Mesendoderm (in vitro differentiated cells): ENCODE results near the gene MCM10.
"Not testable (repeated sequence)": the region's sequence is repeated elsewhere in the genome, so short reads cannot be mapped to it uniquely, and the experiment has no call there.

ENCODE experiments used
- DNase-seq: peaks from one replicate; pipeline ENCODE4 v3.0.0; 2013
- H2AK5ac ChIP-seq: 2 replicates; pipeline ENCODE4 v1.6.1; 2013; ENCODE audit warnings: low read length, inconsistent platforms
- H2BK120ac ChIP-seq: 2 replicates; pipeline ENCODE4 v1.6.1; 2013; ENCODE audit warnings: low read depth, mild to moderate bottlenecking, low read length, moderate library complexity, mixed read lengths
- H2BK15ac ChIP-seq: replicated peaks from 2 replicates; pipeline ENCODE4 v1.6.1; 2013; ENCODE audit warnings: low read depth, mild to moderate bottlenecking, moderate library complexity
- H2BK5ac ChIP-seq: 2 replicates; pipeline ENCODE4 v1.6.1; 2013; ENCODE audit warnings: low read length, inconsistent platforms
- H3K18ac ChIP-seq: 2 replicates; pipeline ENCODE4 v1.6.1; 2013; ENCODE audit warnings: mild to moderate bottlenecking, low read length, mixed read lengths
- H3K23ac ChIP-seq: one replicate; pipeline ENCODE4 v1.6.1; 2013; ENCODE audit warnings: low read length
- H3K27ac ChIP-seq: 2 replicates; pipeline ENCODE4 v1.5.1; 2013; ENCODE audit warnings: low read depth, mild to moderate bottlenecking, inconsistent platforms, low read length, moderate library complexity
- H3K27me3 ChIP-seq: 2 replicates; pipeline ENCODE4 v1.6.1; 2013; ENCODE audit warnings: low read length, control low read depth, mild to moderate bottlenecking, inconsistent platforms; ENCODE audit not compliant: insufficient read depth, poor library complexity
- H3K36me3 ChIP-seq: 2 replicates; pipeline ENCODE4 v1.6.1; 2013; ENCODE audit warnings: low read length, inconsistent platforms; ENCODE audit not compliant: control insufficient read depth, insufficient read depth
- H3K4ac ChIP-seq: one replicate; pipeline ENCODE4 v1.6.1; 2013; ENCODE audit warnings: low read depth, mild to moderate bottlenecking, low read length, moderate library complexity
- H3K4me1 ChIP-seq: 2 replicates; pipeline ENCODE4 v1.6.1; 2013; ENCODE audit warnings: low read depth, low read length, inconsistent platforms; ENCODE audit not compliant: control insufficient read depth
- H3K4me2 ChIP-seq: 2 replicates; pipeline ENCODE4 v1.6.1; 2013; ENCODE audit warnings: low read length
- H3K4me3 ChIP-seq: 2 replicates; pipeline ENCODE4 v1.5.1; 2013; ENCODE audit warnings: mild to moderate bottlenecking, low read length
- H3K56ac ChIP-seq: one replicate; pipeline ENCODE4 v1.6.1; 2013; ENCODE audit warnings: low read length
- H3K79me1 ChIP-seq: 2 replicates; pipeline ENCODE4 v1.6.1; 2013; ENCODE audit warnings: low read length, inconsistent platforms
- H3K79me2 ChIP-seq: 2 replicates; pipeline ENCODE4 v1.6.1; 2013; ENCODE audit warnings: mild to moderate bottlenecking, low read length; ENCODE audit not compliant: control insufficient read depth, insufficient read depth
- H3K9ac ChIP-seq: 2 replicates; pipeline ENCODE4 v1.6.1; 2013; ENCODE audit warnings: low read length, inconsistent platforms
- H4K5ac ChIP-seq: one replicate; pipeline ENCODE4 v1.6.1; 2013; ENCODE audit warnings: low read length
- H4K8ac ChIP-seq: one replicate; pipeline ENCODE4 v1.6.1; 2013; ENCODE audit warnings: low read depth, mild to moderate bottlenecking, control low read depth, low read length, moderate library complexity
- WGBS: extraction: QIAGEN DNeasy Blood & Tissue Kit; methylation state at CpG from one replicate; pipeline ENCODE4 v1.1.7; 2013; ENCODE audit warnings: low lambda C conversion rate, missing lambda C conversion rate; ENCODE audit not compliant: insufficient coverage; ENCODE audit errors: extremely low coverage; 5-methylcytosine and 5-hydroxymethylcytosine counted together

MCM10 gene

GRCh38 chr10:13143766-13144165 lies 17.6 kb upstream of the MCM10 start:
- no peak for DNase-seq
- WGBS: no CpG with 5 or more reads among the region's 1 CpG
- H3K27ac ChIP-seq: no peak overlapping the region

GRCh38 chr10:13144814-13145213 lies 16.5 kb upstream of the MCM10 start:
- WGBS: no CpG with 5 or more reads among the region's 3 CpGs
- H2AK5ac ChIP-seq: no peak overlapping the region
- no peak overlapping the region for H3K27ac ChIP-seq
- H3K4me2 ChIP-seq: no peak overlapping the region
- no peak overlapping the region for H2BK15ac ChIP-seq
- H3K36me3 ChIP-seq: no peaks in the 10 kb centered on the region
- no peaks in the 10 kb centered on the region for H3K4me1 ChIP-seq
- no peaks in the 10 kb centered on the region for H3K79me2 ChIP-seq
- no peak overlapping the region for H3K56ac ChIP-seq
- no peak overlapping the region for H2BK120ac ChIP-seq
- H4K8ac ChIP-seq: no peak overlapping the region
- H3K27me3 ChIP-seq: no peaks in the 10 kb centered on the region
- H4K5ac ChIP-seq: no peak overlapping the region
- no peaks in the 10 kb centered on the region for H3K79me1 ChIP-seq
- no peak overlapping the region for H3K18ac ChIP-seq
- H3K23ac ChIP-seq: no peak overlapping the region
- no peak overlapping the region for H2BK5ac ChIP-seq
- no peak overlapping the region for H3K4me3 ChIP-seq
- no peak overlapping the region for H3K9ac ChIP-seq
- H3K4ac ChIP-seq: no peak overlapping the region
- DNase-seq: no peak

More at GRCh38 chr10:13143766-13144165, 17.6 kb upstream of the MCM10 start:
- Histone ChIP-seq H3K27me3 (no peaks in the 10 kb centered on the region), H2BK120ac (no peak overlapping the region), H3K79me2 (no peaks in the 10 kb centered on the region), H4K8ac (no peak overlapping the region), H3K4ac (no peak overlapping the region), H3K9ac (no peak overlapping the region), H2BK5ac (no peak overlapping the region), H3K36me3 (no peaks in the 10 kb centered on the region), H3K4me1 (no peaks in the 10 kb centered on the region), H3K4me2 (no peak overlapping the region), H3K18ac (no peak overlapping the region), H3K23ac (no peak overlapping the region), H3K56ac (no peak overlapping the region), H2BK15ac (no peak overlapping the region), H4K5ac (no peak overlapping the region), H3K4me3 (no peak overlapping the region), H2AK5ac (no peak overlapping the region), H3K79me1 (no peaks in the 10 kb centered on the region)

DNA sequence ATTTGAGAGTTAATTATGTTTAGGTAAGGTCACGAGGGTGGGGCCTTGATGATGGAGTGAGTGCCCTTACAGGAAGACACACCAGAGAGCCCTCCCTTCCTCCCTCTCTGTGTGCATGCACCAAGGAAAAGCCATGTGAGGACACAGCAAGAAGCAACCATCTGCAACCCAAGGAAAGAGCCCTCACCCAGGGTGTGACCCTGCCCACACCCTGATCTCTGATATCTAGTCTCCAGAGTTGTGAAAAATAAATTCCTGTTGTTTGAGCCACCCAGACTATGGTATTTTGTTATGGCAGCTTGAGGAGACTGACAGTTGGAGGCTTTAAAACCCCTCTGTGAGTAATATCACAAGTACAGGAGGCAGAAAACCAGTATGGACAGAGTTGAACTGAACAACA lies 15.0 kb upstream of the MCM10 start:
- DNase-seq: no peak
- Histone ChIP-seq H3K4me1 (no peaks in the 10 kb centered on the region), H4K5ac (no peak overlapping the region)

DNA sequence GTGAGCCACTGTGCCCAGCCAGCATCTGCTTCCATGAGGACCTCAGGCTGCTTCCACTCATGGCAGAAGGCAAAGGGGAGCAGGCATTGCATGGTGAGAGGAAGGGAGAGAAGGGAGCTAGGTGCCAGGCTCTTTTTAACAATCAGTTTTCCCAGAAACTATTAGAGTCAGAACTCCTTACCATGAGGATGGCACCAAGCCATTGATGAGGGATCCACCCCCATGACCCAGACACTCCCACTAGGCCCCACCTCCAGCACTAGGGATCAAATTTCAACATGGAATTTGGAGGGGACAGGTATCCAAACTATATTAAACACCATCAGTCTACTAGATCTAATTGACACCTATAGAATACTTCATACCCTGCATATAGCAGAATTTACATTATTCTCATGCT lies 14.2 kb upstream of the MCM10 start:
- Histone ChIP-seq H3K9ac (no peak overlapping the region), H3K27ac (no peak overlapping the region), H2AK5ac (no peak overlapping the region), H3K18ac (no peak overlapping the region), H3K79me1 (no peaks in the 10 kb centered on the region), H3K36me3 (no peaks in the 10 kb centered on the region), H3K23ac (no peak overlapping the region), H3K56ac (no peak overlapping the region), H3K4me2 (no peak overlapping the region), H2BK120ac (no peak overlapping the region), H3K4me1 (no peaks in the 10 kb centered on the region), H3K4me3 (no peak overlapping the region), H2BK5ac (no peak overlapping the region), H4K5ac (no peak overlapping the region), H3K27me3 (no peaks in the 10 kb centered on the region), H3K4ac (no peak overlapping the region), H2BK15ac (no peak overlapping the region), H3K79me2 (no peaks in the 10 kb centered on the region), H4K8ac (no peak overlapping the region)
- no peak for DNase-seq

More for the DNA sequence above, 15.0 kb upstream of the MCM10 start:
- H3K79me1 ChIP-seq: no peaks in the 10 kb centered on the region
- H3K18ac ChIP-seq: no peak overlapping the region
- no peak overlapping the region for H3K4ac ChIP-seq
- no peak overlapping the region for H2BK5ac ChIP-seq
- H3K36me3 ChIP-seq: no peaks in the 10 kb centered on the region
- H2AK5ac ChIP-seq: no peak overlapping the region
- no peak overlapping the region for H2BK15ac ChIP-seq
- H3K23ac ChIP-seq: no peak overlapping the region
- no peak overlapping the region for H3K4me3 ChIP-seq
- no peak overlapping the region for H3K9ac ChIP-seq
- H3K27me3 ChIP-seq: no peaks in the 10 kb centered on the region
- no peak overlapping the region for H3K27ac ChIP-seq
- no CpG with 5 or more reads among the region's 1 CpG for WGBS
- H4K8ac ChIP-seq: no peak overlapping the region
- H3K56ac ChIP-seq: no peak overlapping the region
- H2BK120ac ChIP-seq: no peak overlapping the region
- H3K79me2 ChIP-seq: no peaks in the 10 kb centered on the region
- no peak overlapping the region for H3K4me2 ChIP-seq

DNA sequence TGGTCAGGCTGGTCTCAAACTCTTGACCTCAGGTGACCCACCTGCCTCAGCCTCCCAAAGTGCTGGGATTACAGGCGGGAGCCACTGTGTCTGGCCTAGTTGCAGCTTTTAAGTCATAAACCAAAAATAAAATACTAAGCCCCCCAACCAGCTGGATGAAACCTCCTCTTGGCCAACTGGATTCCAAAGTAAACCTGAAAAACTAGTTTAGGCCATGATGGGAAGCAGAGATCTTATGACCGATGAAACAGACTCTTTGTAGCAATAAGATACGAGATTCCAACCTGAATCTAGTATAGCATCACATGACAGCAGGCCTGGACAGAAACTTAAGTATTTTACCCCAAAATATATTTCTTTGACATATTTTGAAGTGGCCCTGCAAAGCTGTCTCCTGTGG lies 9.1 kb upstream of the MCM10 start:
- Histone ChIP-seq H4K8ac (no peak overlapping the region), H2BK5ac (no peak overlapping the region), H3K27me3 (no peaks in the 10 kb centered on the region), H4K5ac (no peak overlapping the region), H3K27ac (no peak overlapping the region), H2AK5ac (no peak overlapping the region), H3K9ac (no peak overlapping the region), H3K4ac (no peak overlapping the region), H3K4me2 (no peak overlapping the region), H2BK15ac (no peak overlapping the region), H3K56ac (no peak overlapping the region), H3K79me1 (no peaks in the 10 kb centered on the region), H3K18ac (no peak overlapping the region), H3K4me1 (no peaks in the 10 kb centered on the region), H3K23ac (no peak overlapping the region), H3K36me3 (no peaks in the 10 kb centered on the region), H2BK120ac (no peak overlapping the region), H3K79me2 (no peaks in the 10 kb centered on the region), H3K4me3 (no peak overlapping the region)
- no peak for DNase-seq
- WGBS: no CpG with 5 or more reads among the region's 3 CpGs

- H2AK5ac ChIP-seq, DNase-seq, H3K79me2 ChIP-seq, H3K79me1 ChIP-seq, H3K23ac ChIP-seq, H2BK5ac ChIP-seq, H3K4me3 ChIP-seq, H4K5ac ChIP-seq, H2BK120ac ChIP-seq, H3K27ac ChIP-seq, H3K56ac ChIP-seq, H3K36me3 ChIP-seq, H3K4me2 ChIP-seq, H3K9ac ChIP-seq, H3K4me1 ChIP-seq, H3K4ac ChIP-seq, H4K8ac ChIP-seq, H2BK15ac ChIP-seq, H3K18ac ChIP-seq, H3K27me3 ChIP-seq: not testable (repeated sequence)
- whole genome bisulfite sequencing: no CpG with 5 or more reads among the region's 4 CpGs
Measured at GRCh38 chr10:13155860-13156259, 5.5 kb upstream of the MCM10 start.
